GM18502 (cell line): Measurements from ENCODE around the gene FBLN7.

Source experiments
- ATAC-seq: cut with Tn5 transposase; IDR thresholded peaks from one replicate; pipeline ENCODE4 v1.9.1; 2021; ENCODE audit warnings: mild to moderate bottlenecking; ENCODE audit not compliant: unreplicated experiment, poor library complexity

Gene FBLN7

GRCh38 chr2:112140205-112140802 is 2.1 kb downstream of the FBLN7 start:
- ATAC-seq, result no peak

DNA sequence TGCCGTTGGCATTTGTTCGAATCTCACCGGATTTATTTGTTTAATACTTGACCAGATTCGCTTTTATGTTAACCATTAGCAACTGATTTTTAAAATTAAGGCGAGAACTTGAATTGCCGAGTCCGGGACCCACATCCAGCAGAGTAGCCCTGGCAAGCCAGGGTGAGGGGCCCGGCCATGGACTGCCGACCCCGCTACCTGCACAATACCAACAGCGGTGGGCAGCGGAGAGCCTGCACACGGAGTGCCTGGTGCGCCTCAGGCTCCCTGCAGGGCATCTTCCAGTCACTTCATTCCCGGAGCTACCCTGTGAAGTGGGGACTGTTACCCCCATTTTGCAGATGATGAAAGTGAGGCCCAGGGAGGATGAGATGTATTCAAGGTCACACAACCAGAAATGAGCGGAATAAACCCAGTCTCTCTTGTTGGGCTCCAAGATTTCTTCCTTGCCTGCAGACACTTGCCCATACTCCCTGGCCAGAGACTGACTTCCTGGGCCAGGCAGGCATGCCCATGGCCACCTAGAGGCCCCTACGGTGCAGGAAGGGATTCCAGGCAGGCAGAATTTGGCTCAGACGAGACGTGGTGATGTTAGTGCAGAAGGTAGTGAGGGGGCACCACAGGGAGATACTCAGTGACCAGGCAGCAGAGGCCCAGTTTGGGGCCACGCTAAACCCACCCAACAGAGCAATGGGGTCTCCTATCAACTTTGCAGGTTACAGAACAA is 2.9 kb downstream of the FBLN7 start:
- no peak for ATAC-seq

DNA sequence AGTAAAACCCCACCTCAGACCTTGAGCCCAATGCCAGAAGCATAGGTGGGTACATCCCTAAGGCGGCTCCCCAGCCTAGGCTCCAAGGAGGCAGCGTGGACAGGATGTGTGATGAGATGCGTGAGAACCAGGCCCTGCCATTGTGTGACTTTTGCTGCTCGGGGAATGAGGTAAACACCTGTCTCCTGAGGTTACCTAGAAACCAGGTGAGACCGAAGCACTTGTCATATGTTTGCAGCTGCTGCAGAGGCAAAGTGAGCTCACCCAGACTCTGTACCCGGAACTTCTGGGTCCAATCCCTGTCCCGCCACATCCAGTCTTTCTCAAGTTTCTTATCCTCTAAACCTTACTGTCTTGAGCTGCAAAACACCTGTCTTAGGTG is 3.4 kb downstream of the FBLN7 start:
- ATAC-seq, result no peak

DNA sequence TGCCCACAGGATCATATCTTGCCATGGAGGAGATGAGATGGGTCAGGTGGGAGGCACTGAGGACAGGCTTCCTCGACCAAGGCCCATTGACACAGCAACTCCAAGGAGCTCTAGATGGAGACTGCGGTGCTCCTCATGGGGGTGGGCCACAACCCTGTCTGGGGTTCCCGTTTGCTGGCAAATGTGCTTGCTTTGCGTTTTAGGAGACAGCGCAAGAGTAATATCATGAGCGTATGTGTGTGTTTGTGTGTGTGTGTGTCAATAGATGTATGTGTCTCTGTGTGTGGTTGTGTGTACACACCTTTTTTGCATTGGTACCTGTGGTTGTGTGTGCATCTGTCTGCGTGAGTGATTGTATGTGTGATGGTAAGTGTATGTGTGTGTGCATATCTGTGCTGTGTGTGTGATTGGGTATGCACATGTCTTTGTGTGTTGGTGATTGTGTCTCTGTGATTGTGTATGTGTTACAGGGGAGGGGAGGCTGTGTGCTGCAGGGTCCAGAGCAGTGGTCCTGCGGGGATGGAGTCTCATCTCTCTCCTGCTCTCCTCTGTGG is 4.4 kb downstream of the FBLN7 start:
- no peak for ATAC-seq

GRCh38 chr2:112143150-112143549 is 5.0 kb downstream of the FBLN7 start:
- no peak for ATAC-seq

GRCh38 chr2:112144966-112145365 is 6.8 kb downstream of the FBLN7 start:
- ATAC-seq, result no peak

GRCh38 chr2:112147382-112148168 is 9.4 kb downstream of the FBLN7 start:
- ATAC-seq, result no peak

GRCh38 chr2:112148477-112148876 is 10.3 kb downstream of the FBLN7 start:
- ATAC-seq, result no peak

GRCh38 chr2:112149194-112149593 is 11.0 kb downstream of the FBLN7 start:
- ATAC-seq, result no peak

- no peak for ATAC-seq
Observed at GRCh38 chr2:112149866-112150435, 11.8 kb downstream of the FBLN7 start.

DNA sequence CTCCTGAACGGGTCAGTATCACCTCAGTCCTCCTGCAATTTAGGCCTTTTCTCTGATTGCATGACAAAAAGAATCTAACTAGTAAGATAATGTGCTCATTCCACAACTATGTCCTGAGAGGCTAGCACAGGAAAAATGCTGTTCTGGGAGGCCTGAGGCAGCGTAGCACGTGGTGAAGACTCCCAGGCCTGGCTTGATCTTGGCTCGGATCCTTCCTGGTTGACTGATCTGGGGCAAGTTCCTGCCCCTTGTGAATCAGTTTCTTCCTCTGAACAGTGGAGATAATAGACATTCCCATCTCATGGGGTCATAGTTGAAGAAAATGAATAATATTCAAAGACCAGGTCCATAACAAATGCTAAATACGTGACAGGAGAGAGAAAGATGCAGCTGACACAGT is 12.3 kb downstream of the FBLN7 start:
- no peak for ATAC-seq

GRCh38 chr2:112150851-112151250 is 12.7 kb downstream of the FBLN7 start:
- ATAC-seq, result no peak

DNA sequence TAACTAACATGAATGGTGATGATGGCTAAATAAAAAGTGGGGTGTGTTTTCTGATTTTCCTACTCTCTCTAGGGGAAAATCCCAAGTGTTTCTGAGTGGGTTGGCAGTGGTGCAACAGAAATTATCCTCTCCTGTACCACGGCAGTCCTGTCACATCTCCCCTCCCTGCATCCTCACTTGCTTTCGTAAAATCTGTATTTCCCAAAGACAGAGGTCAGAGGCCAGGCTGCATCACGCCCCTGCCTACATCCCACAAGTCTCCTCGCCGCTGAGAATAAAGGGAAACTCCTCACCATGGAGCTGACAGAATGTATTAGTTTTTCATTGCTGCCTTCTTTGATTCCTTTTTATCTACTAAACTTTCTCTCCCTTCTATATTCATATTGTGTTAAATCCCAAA is 13.1 kb downstream of the FBLN7 start:
- no peak for ATAC-seq

GRCh38 chr2:112151701-112152440 is 13.7 kb downstream of the FBLN7 start:
- ATAC-seq, result no peak

- no peak for ATAC-seq
Observed at GRCh38 chr2:112152476-112153178, 14.4 kb downstream of the FBLN7 start.

GRCh38 chr2:112153179-112153490 is 14.9 kb downstream of the FBLN7 start:
- ATAC-seq, result no peak

- ATAC-seq, result no peak
Observed at GRCh38 chr2:112153501-112153900, 15.3 kb downstream of the FBLN7 start.

DNA sequence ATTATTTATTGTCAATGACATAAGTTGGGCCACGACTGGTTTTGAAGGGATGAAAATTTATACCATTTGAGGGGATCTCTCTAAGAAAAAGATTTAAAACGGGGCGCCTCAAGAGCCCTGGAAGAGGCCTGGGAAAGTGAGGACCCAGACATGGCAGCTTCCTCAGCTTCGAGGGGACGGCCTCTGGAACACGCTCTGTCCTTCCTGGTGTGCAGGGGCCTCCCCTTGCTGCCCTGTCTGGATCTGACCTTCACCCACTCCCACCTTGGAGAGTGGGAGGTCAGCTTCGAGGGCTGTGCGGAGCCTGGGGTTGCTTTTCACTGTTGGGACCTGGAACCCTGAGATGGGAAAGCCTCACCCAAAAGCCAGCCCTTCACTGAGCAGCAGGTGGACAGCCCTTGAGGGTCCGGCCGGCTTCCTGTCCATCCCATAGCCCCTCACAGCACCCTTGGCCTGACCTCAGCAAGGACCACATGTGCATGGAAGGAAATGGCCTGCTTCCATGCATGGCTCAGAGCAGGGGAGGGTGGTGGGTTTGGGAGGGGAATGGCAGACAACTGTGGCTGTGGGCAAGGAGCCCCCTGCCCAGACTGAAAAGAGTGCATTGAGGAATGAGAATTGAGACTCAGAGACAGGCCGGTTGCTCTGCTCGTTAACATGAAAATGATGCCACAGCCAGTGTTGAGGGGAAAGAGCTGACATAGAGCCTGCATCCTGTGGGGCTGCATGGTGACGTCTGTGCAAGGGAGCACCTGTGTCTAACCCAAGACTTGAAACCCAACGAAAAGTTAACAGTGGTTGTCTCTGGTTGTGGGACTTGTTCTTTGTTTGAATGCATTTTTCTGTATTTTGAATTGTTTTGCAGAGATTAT is 16.3 kb downstream of the FBLN7 start:
- ATAC-seq, result no peak
